A549 (cell line): ENCODE data around the gene PRMT3.

Experiments
- HOXB13 ChIP-seq: fragments of 250-450 bp; sonication (Bioruptor Pico); IDR thresholded peaks from 2 replicates; pipeline ENCODE4 v1.5.0; 2020; ENCODE audit warnings: low read depth, mild to moderate bottlenecking, moderate library complexity
- JUN ChIP-seq, 2 experiments: fragments of >200 bp; sonication (Bioruptor Twin); formaldehyde crosslinking; IDR thresholded peaks; 2 replicates in 1 of 2; 3 replicates in 1 of 2; pipeline ENCODE4 v1.6.1; 2016 to 2017
- POLR2A ChIP-seq: IDR thresholded peaks from 2 replicates; pipeline ENCODE4 v1.6.1; 2012; ENCODE audit warnings: mild to moderate bottlenecking, low read length
- ZSCAN20 ChIP-seq: fragments of 250-450 bp; sonication (Bioruptor Pico); IDR thresholded peaks from 2 replicates; pipeline ENCODE4 v1.8.0; 2022; ENCODE audit warnings: mild to moderate bottlenecking, moderate library complexity
- TF ChIP-seq, protein P1 (sequence below): fragments of >200 bp; sonication (Bioruptor Twin); formaldehyde crosslinking; IDR thresholded peaks from 3 replicates; pipeline ENCODE4 v1.5.1; 2016
- TF ChIP-seq, protein P2 (sequence below): fragments of 200-600 bp; sonication (generic); IDR thresholded peaks from 2 replicates; pipeline ENCODE4 v1.6.1; 2016; ENCODE audit warnings: antibody characterized with exemption, mild to moderate bottlenecking, moderate library complexity
- TF ChIP-seq, protein P3 (sequence below): IDR thresholded peaks from 2 replicates; pipeline ENCODE4 v1.6.1; 2012

DNA sequence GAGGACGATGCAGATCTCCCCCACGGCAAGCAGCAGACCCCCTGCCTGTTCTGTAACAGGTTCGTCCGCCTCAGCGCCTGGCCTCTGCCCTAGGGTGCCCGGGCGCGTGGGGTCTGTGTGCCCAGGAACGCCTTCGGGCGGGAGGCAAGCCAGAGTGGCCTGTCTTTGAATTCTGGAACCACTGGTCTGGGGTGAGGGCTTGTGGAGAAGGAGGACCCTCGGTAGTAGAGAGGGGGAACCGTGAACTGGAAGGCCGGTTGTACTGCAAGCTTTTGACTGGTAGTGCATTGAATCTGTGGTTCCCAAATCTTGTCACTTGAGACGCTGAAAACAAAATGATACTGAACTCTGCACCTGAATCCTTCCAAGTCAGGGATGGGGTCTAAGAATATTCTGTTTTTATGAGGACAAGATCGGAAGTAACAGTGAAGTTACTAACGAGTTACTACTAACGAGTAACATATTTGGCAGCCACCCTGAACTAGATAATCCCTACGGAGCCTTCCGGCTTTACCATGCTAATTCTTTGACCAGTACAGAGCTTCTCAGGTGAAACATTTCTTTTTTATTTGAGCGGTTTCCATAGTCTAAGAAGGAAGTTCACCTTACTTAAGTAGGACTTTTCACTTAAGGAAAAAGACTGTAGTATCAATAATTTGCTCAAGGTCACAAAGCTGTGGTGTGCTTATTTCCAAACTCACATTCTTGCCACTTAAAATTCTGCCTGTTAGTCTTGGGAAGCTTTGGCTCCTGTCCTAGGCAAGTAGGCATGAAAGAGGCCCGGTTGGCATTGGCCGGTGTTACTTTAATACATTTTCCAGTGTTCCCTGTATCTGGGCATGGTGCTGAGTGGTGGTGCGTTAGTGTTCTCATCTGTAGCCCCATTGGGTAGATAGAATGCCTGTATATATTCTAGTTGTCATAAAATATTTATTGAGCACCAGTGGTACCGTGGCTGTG, 860 bp downstream of the PRMT3 start:
- TF ChIP-seq, protein P1, sequence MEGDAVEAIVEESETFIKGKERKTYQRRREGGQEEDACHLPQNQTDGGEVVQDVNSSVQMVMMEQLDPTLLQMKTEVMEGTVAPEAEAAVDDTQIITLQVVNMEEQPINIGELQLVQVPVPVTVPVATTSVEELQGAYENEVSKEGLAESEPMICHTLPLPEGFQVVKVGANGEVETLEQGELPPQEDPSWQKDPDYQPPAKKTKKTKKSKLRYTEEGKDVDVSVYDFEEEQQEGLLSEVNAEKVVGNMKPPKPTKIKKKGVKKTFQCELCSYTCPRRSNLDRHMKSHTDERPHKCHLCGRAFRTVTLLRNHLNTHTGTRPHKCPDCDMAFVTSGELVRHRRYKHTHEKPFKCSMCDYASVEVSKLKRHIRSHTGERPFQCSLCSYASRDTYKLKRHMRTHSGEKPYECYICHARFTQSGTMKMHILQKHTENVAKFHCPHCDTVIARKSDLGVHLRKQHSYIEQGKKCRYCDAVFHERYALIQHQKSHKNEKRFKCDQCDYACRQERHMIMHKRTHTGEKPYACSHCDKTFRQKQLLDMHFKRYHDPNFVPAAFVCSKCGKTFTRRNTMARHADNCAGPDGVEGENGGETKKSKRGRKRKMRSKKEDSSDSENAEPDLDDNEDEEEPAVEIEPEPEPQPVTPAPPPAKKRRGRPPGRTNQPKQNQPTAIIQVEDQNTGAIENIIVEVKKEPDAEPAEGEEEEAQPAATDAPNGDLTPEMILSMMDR, result no peak
- no peak for TF ChIP-seq ZSCAN20 (CRISPR knock-in tag)
- no peak for TF ChIP-seq HOXB13 (CRISPR knock-in tag)
- no peak for TF ChIP-seq JUN (IDR thresholded peaks at IDR 0.05)
- TF ChIP-seq, protein P2, sequence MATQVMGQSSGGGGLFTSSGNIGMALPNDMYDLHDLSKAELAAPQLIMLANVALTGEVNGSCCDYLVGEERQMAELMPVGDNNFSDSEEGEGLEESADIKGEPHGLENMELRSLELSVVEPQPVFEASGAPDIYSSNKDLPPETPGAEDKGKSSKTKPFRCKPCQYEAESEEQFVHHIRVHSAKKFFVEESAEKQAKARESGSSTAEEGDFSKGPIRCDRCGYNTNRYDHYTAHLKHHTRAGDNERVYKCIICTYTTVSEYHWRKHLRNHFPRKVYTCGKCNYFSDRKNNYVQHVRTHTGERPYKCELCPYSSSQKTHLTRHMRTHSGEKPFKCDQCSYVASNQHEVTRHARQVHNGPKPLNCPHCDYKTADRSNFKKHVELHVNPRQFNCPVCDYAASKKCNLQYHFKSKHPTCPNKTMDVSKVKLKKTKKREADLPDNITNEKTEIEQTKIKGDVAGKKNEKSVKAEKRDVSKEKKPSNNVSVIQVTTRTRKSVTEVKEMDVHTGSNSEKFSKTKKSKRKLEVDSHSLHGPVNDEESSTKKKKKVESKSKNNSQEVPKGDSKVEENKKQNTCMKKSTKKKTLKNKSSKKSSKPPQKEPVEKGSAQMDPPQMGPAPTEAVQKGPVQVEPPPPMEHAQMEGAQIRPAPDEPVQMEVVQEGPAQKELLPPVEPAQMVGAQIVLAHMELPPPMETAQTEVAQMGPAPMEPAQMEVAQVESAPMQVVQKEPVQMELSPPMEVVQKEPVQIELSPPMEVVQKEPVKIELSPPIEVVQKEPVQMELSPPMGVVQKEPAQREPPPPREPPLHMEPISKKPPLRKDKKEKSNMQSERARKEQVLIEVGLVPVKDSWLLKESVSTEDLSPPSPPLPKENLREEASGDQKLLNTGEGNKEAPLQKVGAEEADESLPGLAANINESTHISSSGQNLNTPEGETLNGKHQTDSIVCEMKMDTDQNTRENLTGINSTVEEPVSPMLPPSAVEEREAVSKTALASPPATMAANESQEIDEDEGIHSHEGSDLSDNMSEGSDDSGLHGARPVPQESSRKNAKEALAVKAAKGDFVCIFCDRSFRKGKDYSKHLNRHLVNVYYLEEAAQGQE, result no peak
- TF ChIP-seq, protein P3, sequence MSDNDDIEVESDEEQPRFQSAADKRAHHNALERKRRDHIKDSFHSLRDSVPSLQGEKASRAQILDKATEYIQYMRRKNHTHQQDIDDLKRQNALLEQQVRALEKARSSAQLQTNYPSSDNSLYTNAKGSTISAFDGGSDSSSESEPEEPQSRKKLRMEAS, result no peak
- TF ChIP-seq POLR2A, result no peak
